HCT116 (cell line): ENCODE measurements around the gene FHDC1. TPM values are rescaled to one million over a fixed set of nuclear protein-coding genes. Genes with fewer than 3 reads are reported as not detected.

Experiments
- ATAC-seq: fragments of 200-7000 bp; cut with Tn5 transposase; 2 replicates; pipeline ENCODE4 v1.9.1; 2020; ENCODE audit warnings: mild to moderate bottlenecking, moderate library complexity
- BruUV-seq: library from RNA; stranded (reverse); fragments of 400-500 nt; replicated peaks from 2 replicates; lab custom pipeline; 2021; lab: Mats Ljungman, UMichigan
- CTCF ChIA-PET: fragments of 300-600 bp; sonication (Branson Sonifier 250); formaldehyde crosslinking; loops from one replicate; lab custom pipeline; 2021; ENCODE audit warnings: antibody characterized with exemption; lab: Charles Lee
- POLR2A ChIA-PET: fragments of 300-600, 350-600 bp; sonication (Branson Sonifier 250); formaldehyde crosslinking; loops from one replicate; lab custom pipeline; 2021; ENCODE audit warnings: antibody characterized with exemption; lab: Charles Lee
- RAD21 ChIA-PET, 2 experiments: fragments of 300-600 bp; sonication (Branson Sonifier 250); formaldehyde crosslinking; loops; one replicate each; lab custom pipeline; 2023; ENCODE audit warnings: low total read pairs in 2 of 2; ENCODE audit not compliant: uncharacterized antibody in 2 of 2, unreplicated experiment in 2 of 2, low non-redundant PET in 1 of 2; lab: Charles Lee
- DNase-seq: peaks from one replicate; pipeline ENCODE4 v3.0.0-alpha.2; 2010; ENCODE audit warnings: low read depth, low spot score
- H2AFZ ChIP-seq: fragments of 200-600 bp; shearing (Covaris generic), sonication (generic); 2 replicates; pipeline ENCODE4 v1.6.1; 2017; ENCODE audit warnings: low read depth, mixed run types, mixed read lengths, antibody characterized with exemption, low read length; ENCODE audit not compliant: poor library complexity, severe bottlenecking
- H3K27ac ChIP-seq: 2 replicates; pipeline ENCODE4 v1.5.1; 2012; ENCODE audit warnings: low read depth, low read length
- H3K27me3 ChIP-seq: fragments of 200-600 bp; sonication (generic); 2 replicates; pipeline ENCODE4 v1.6.1; 2016; ENCODE audit warnings: mixed run types, low read length, mixed read lengths; ENCODE audit not compliant: insufficient read depth
- H3K36me3 ChIP-seq, 2 experiments: fragments of 200-500 bp in 1 of 2; fragments of 200-600 bp in 1 of 2; sonication (Bioruptor generic) in 1 of 2; sonication (generic) in 1 of 2; 2 replicates each; pipeline versions ENCODE4 v1.5.1 to v1.6.1; 2014 to 2016; ENCODE audit warnings: low read length in 2 of 2, inconsistent platforms in 1 of 2, mixed read lengths in 1 of 2, mixed run types in 1 of 2; ENCODE audit not compliant: insufficient read depth in 2 of 2, control insufficient read depth in 1 of 2
- H3K4me1 ChIP-seq, 2 experiments: fragments of 200-600 bp in 1 of 2; sonication (generic) in 1 of 2; 2 replicates each; pipeline versions ENCODE4 v1.5.1 to v1.6.1; 2012 to 2017; ENCODE audit warnings: low read length in 2 of 2, inconsistent platforms in 1 of 2, mild to moderate bottlenecking in 1 of 2, mixed read lengths in 1 of 2, mixed run types in 1 of 2, moderate library complexity in 1 of 2; ENCODE audit not compliant: insufficient read depth in 2 of 2, control insufficient read depth in 1 of 2
- H3K4me2 ChIP-seq: fragments of 200-600 bp; sonication (generic); 2 replicates; pipeline ENCODE4 v1.6.1; 2017; ENCODE audit warnings: mixed run types, low read length, mixed read lengths
- H3K4me3 ChIP-seq, 2 experiments: fragments of 200-600 bp in 1 of 2; sonication (generic) in 1 of 2; replicated peaks in 1 of 2; 2 replicates each; pipeline ENCODE4 v1.5.1; 2011 to 2016; ENCODE audit warnings: low read length in 2 of 2, control low read depth in 1 of 2, low read depth in 1 of 2, mild to moderate bottlenecking in 1 of 2, mixed read lengths in 1 of 2, mixed run types in 1 of 2
- H3K79me2 ChIP-seq: fragments of 200-600 bp; sonication (generic); 2 replicates; pipeline ENCODE4 v1.6.1; 2017; ENCODE audit warnings: mild to moderate bottlenecking, mixed run types, low read length, moderate library complexity, mixed read lengths; ENCODE audit not compliant: insufficient read depth
- H3K9ac ChIP-seq: fragments of 200-600 bp; sonication (generic); 2 replicates; pipeline ENCODE4 v1.6.1; 2016; ENCODE audit warnings: low read length, mixed read lengths
- H3K9me2 ChIP-seq: fragments of 200-600 bp; sonication (generic), shearing (Covaris generic); 2 replicates; pipeline ENCODE4 v1.6.1; 2017; ENCODE audit warnings: mixed run types, mild to moderate bottlenecking, moderate library complexity; ENCODE audit not compliant: insufficient read depth
- H3K9me3 ChIP-seq, 2 experiments: fragments of 200-500 bp in 1 of 2; fragments of 200-600 bp in 1 of 2; sonication (Bioruptor generic) in 1 of 2; sonication (generic) in 1 of 2; 2 replicates each; pipeline ENCODE4 v1.6.1; 2014 to 2017; ENCODE audit warnings: low read length in 2 of 2, mixed read lengths in 2 of 2, inconsistent platforms in 1 of 2, low read depth in 1 of 2, mild to moderate bottlenecking in 1 of 2, mixed run types in 1 of 2, moderate library complexity in 1 of 2; ENCODE audit not compliant: control insufficient read depth in 1 of 2, insufficient read depth in 1 of 2
- H4K20me1 ChIP-seq: fragments of 200-600 bp; sonication (generic), shearing (Covaris generic); 2 replicates; pipeline ENCODE4 v1.6.1; 2017; ENCODE audit warnings: mixed run types, mild to moderate bottlenecking, moderate library complexity; ENCODE audit not compliant: insufficient read depth
- CBX3 ChIP-seq: IDR thresholded peaks from 2 replicates; pipeline ENCODE4 v1.6.1; 2012; ENCODE audit warnings: low read depth
- CEBPB ChIP-seq: IDR thresholded peaks from 2 replicates; pipeline ENCODE4 v1.6.1; 2012; ENCODE audit warnings: low read depth
- EGR1 ChIP-seq: IDR thresholded peaks from 2 replicates; pipeline ENCODE4 v1.6.1; 2012; ENCODE audit warnings: low read depth
- ELF1 ChIP-seq: IDR thresholded peaks from 2 replicates; pipeline ENCODE4 v1.6.1; 2012; ENCODE audit warnings: low read depth, borderline replicate concordance
- EZH2 ChIP-seq: fragments of 200-600 bp; sonication (generic); IDR thresholded peaks from 2 replicates; pipeline ENCODE4 v1.6.1; 2017; ENCODE audit warnings: antibody characterized with exemption, mixed run types
- EZH2phosphoT487 ChIP-seq: fragments of 200-600 bp; IDR thresholded peaks from 2 replicates; pipeline ENCODE4 v1.6.1; 2018; ENCODE audit warnings: antibody characterized with exemption, borderline replicate concordance
- FOSL1 ChIP-seq: IDR thresholded peaks from 2 replicates; pipeline ENCODE4 v1.6.1; 2012; ENCODE audit warnings: low read depth
- JUND ChIP-seq: IDR thresholded peaks from 2 replicates; pipeline ENCODE4 v1.6.1; 2012
- POLR2AphosphoS5 ChIP-seq: IDR thresholded peaks from 2 replicates; pipeline ENCODE4 v1.6.1; 2011; ENCODE audit warnings: mild to moderate bottlenecking, low read depth, low read length, moderate library complexity
- RAD21 ChIP-seq: IDR thresholded peaks from 2 replicates; pipeline ENCODE4 v1.6.1; 2012; ENCODE audit warnings: low read depth, mild to moderate bottlenecking
- SP1 ChIP-seq: IDR thresholded peaks from 2 replicates; pipeline ENCODE4 v1.6.1; 2012; ENCODE audit warnings: low read depth
- YY1 ChIP-seq: IDR thresholded peaks from 2 replicates; pipeline ENCODE4 v1.6.1; 2011; ENCODE audit warnings: low read length, low read depth, moderate library complexity, mild to moderate bottlenecking; ENCODE audit not compliant: insufficient replicate concordance; ENCODE audit errors: extremely low read depth
- ZFX ChIP-seq: fragments of 450-650 bp; IDR thresholded peaks from 2 replicates; pipeline ENCODE4 v1.6.1; 2017
- intact Hi-C: fragments of 100-400 bp; cut with micrococcal nuclease; formaldehyde crosslinking; loops from 2 replicates; pipeline ENCODE4 v1.10.0; 2022
- total RNA-seq: library from RNA; stranded (reverse); gene quantifications from one replicate; pipeline ENCODE4 v1.2.1, GENCODE V29; 2021; ENCODE audit not compliant: unreplicated experiment
- TF ChIP-seq, protein P1 (sequence below): IDR thresholded peaks from 2 replicates; pipeline ENCODE4 v1.6.1; 2012
- TF ChIP-seq, protein P2 (sequence below): IDR thresholded peaks from 2 replicates; pipeline ENCODE4 v1.6.1; 2012
- TF ChIP-seq, protein P3 (sequence below), 3 experiments: fragments of 200-600 bp in 1 of 3; sonication (generic) in 1 of 3; IDR thresholded peaks in 2 of 3; conservative IDR thresholded peaks in 1 of 3; 2 replicates each; pipeline ENCODE4 v1.5.1; 2012 to 2017; ENCODE audit warnings: low read depth in 2 of 3, low read length in 2 of 3, antibody characterized with exemption in 1 of 3, borderline replicate concordance in 1 of 3, control low read depth in 1 of 3, mild to moderate bottlenecking in 1 of 3, mixed read lengths in 1 of 3, mixed run types in 1 of 3, moderate library complexity in 1 of 3; ENCODE audit not compliant: insufficient read depth in 1 of 3

FHDC1 gene
- total RNA-seq, 1 experiment from 2014 or later = 1.8 TPM

DNA sequence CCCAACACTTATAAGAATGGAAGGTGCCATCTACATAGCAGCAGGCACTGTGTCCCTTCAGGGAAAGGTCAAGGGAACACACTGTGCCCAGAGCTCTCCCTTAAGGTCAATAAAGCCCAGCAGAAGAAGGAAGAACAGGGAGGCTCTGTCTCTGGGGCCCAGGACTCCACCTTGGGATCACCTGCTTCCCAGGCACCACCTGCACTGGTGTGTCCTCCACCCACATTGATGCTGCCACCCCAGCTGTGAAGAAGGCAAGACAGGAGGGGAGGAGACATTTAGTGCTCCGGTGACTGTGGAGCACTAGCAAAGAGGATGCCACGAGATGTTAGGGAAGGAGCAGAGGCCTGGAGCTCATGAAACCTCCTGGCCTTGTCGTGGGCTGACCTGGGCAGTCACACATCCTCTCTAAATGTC is 53.4 kb downstream of the FHDC1 start:
- BruUV-seq = no TSS peak
- POLR2A ChIA-PET = no interaction called here
- Histone ChIP-seq H3K4me1 (no peaks in the 10 kb centered on the region), H4K20me1 (no peaks in the 10 kb centered on the region), H2AFZ (no peak overlapping the region), H3K9me3 (no peaks in the 10 kb centered on the region), H3K79me2 (no peaks in the 10 kb centered on the region), H3K9me2 (no peaks in the 10 kb centered on the region), H3K4me3 (no peak overlapping the region), H3K9ac (no peak overlapping the region), H3K27ac (no peak overlapping the region), H3K27me3 (no peaks in the 10 kb centered on the region), H3K4me2 (no peak overlapping the region), H3K36me3 (no peaks in the 10 kb centered on the region)
- TF ChIP-seq SP1 = no peak
- TF ChIP-seq, protein P1, sequence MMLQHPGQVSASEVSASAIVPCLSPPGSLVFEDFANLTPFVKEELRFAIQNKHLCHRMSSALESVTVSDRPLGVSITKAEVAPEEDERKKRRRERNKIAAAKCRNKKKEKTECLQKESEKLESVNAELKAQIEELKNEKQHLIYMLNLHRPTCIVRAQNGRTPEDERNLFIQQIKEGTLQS = no peak
- TF ChIP-seq ZFX = no peak
- no peak for TF ChIP-seq CEBPB
- TF ChIP-seq EZH2 = no peak
- TF ChIP-seq, protein P2, sequence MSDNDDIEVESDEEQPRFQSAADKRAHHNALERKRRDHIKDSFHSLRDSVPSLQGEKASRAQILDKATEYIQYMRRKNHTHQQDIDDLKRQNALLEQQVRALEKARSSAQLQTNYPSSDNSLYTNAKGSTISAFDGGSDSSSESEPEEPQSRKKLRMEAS = no peak
- no peak for TF ChIP-seq JUND
- RAD21 ChIA-PET = no interaction called here
- CTCF ChIA-PET = no interaction called here
- DNase-seq (no peak), ATAC-seq (no peak)
- intact Hi-C loops = no loop called here

DNA sequence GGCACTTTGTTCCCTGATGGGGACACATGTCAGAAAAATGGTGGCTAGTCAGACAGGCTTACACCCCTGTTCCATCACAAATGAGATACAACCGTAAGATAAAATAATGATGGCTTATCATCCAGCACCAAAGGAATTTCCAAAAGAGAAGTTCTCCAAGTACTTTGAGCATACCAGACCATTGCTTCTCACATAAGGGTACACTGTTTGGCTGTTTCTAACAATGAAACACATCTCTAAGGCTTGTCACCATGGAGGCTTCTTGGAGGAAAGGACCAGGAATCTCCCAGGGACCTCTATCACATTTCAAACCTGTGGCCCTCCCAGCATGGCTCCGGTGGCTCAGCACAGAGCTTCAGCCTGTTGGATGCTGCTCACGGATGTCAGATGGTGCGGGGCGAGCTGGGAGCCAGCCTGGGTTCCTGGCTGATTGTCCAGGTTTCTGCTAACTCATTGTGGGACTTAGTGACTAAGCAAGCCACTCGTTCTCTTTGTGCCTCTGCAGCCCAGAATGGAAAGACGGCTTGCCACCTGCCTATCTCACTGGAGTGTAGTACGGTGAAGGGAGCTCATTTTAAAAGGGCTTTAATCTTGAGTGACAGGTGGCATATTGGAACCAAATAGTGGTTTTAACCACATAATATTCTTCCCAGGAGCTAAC is 54.5 kb downstream of the FHDC1 start:
- H4K20me1 ChIP-seq = no peaks in the 10 kb centered on the region
- no TSS peak for BruUV-seq
- no peaks in the 10 kb centered on the region for H3K4me1 ChIP-seq
- ChIA-PET POLR2A (no interaction called here), RAD21 (no interaction called here), CTCF (no interaction called here)
- H3K36me3 ChIP-seq = no peaks in the 10 kb centered on the region
- no peak overlapping the region for H3K27ac ChIP-seq
- no peak overlapping the region for H3K4me3 ChIP-seq
- intact Hi-C loops = no loop called here
- H3K9ac ChIP-seq = no peak overlapping the region
- H3K4me2 ChIP-seq = no peak overlapping the region
- no peak for ATAC-seq
- H3K27me3 ChIP-seq = no peaks in the 10 kb centered on the region
- H3K9me3 ChIP-seq = no peaks in the 10 kb centered on the region
- H3K79me2 ChIP-seq = no peaks in the 10 kb centered on the region
- H2AFZ ChIP-seq = no peak overlapping the region
- TF ChIP-seq FOSL1 (no peak), EGR1 (no peak), RAD21 (no peak), EZH2phosphoT487 (no peak), POLR2AphosphoS5 (no peak), CBX3 (no peak), JUND (no peak), EZH2 (no peak), YY1 (no peak), ZFX (no peak), ELF1 (no peak), SP1 (no peak)
- TF ChIP-seq, protein P3, sequence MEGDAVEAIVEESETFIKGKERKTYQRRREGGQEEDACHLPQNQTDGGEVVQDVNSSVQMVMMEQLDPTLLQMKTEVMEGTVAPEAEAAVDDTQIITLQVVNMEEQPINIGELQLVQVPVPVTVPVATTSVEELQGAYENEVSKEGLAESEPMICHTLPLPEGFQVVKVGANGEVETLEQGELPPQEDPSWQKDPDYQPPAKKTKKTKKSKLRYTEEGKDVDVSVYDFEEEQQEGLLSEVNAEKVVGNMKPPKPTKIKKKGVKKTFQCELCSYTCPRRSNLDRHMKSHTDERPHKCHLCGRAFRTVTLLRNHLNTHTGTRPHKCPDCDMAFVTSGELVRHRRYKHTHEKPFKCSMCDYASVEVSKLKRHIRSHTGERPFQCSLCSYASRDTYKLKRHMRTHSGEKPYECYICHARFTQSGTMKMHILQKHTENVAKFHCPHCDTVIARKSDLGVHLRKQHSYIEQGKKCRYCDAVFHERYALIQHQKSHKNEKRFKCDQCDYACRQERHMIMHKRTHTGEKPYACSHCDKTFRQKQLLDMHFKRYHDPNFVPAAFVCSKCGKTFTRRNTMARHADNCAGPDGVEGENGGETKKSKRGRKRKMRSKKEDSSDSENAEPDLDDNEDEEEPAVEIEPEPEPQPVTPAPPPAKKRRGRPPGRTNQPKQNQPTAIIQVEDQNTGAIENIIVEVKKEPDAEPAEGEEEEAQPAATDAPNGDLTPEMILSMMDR (IDR thresholded peaks at IDR 0.05 in 2 of 3, conservative IDR thresholded peaks at IDR 0.05 in 1 of 3; ENCODE audit: borderline replicate concordance in 1 of 3, insufficient read depth in 1 of 3, low read depth in 2 of 3, low read length in 2 of 3) = no peak
- TF ChIP-seq, protein P2 = no peak
- TF ChIP-seq, protein P1 = no peak
- no peaks in the 10 kb centered on the region for H3K9me2 ChIP-seq
- DNase-seq = no peak
